Heart left ventricle (tissue), 16 donors: ENCODE results near the gene FTO. TPM values are rescaled to one million over a fixed set of nuclear protein-coding genes. Genes with fewer than 3 reads are reported as not detected.

Source experiments
- ATAC-seq, 4 donors: fragments of 200-7000 bp; cut with Tn5 transposase; one replicate each; pipeline ENCODE4 v1.9.1; 2020 to 2022; ENCODE audit warnings: moderate library complexity in 4 of 4, mild to moderate bottlenecking in 3 of 4, moderate number of reproducible peaks in 1 of 4
- DNase-seq, 5 donors: peaks; one replicate each; pipeline ENCODE4 v3.0.0-alpha.2; 2020
- H3K27ac ChIP-seq, 12 donors: fragments of 200-600 bp; sonication (generic) in 4 of 12; one replicate each; pipeline versions ENCODE4 v1.5.0 to v1.8.0; 2016 to 2022; ENCODE audit warnings: mild to moderate bottlenecking in 2 of 12
- H3K27me3 ChIP-seq, 9 donors: fragments of 200-600 bp; sonication (generic) in 2 of 9; one replicate each; pipeline versions ENCODE4 v1.5.1 to v1.8.0; 2016 to 2022; ENCODE audit warnings: mild to moderate bottlenecking in 3 of 9
- H3K36me3 ChIP-seq, 9 donors: fragments of 200-600 bp; sonication (generic) in 2 of 9; one replicate each; pipeline versions ENCODE4 v1.5.0 to v1.8.0; 2018 to 2022; ENCODE audit warnings: mild to moderate bottlenecking in 2 of 9
- H3K4me1 ChIP-seq, 12 donors: fragments of 200-600 bp; sonication (generic) in 4 of 12; one replicate each; pipeline versions ENCODE4 v1.5.0 to v1.8.0; 2016 to 2022; ENCODE audit warnings: mild to moderate bottlenecking in 3 of 12
- H3K4me3 ChIP-seq, 12 donors: fragments of 200-600 bp; sonication (generic) in 4 of 12; one replicate each; pipeline versions ENCODE4 v1.5.0 to v1.8.0; 2017 to 2022; ENCODE audit warnings: mild to moderate bottlenecking in 9 of 12, moderate library complexity in 4 of 12
- H3K9me3 ChIP-seq, 12 donors: fragments of 200-600 bp; sonication (generic) in 4 of 12; one replicate each; pipeline versions ENCODE4 v1.5.0 to v1.8.0; 2016 to 2022; ENCODE audit warnings: mild to moderate bottlenecking in 1 of 12
- POLR2A ChIP-seq, 2 donors: fragments of 450-650 bp; IDR thresholded peaks; one replicate each; pipeline ENCODE4 v1.6.1; 2017; ENCODE audit warnings: antibody characterized with exemption in 2 of 2, mild to moderate bottlenecking in 2 of 2, moderate library complexity in 2 of 2
- WGBS, 4 donors: extraction: QIAGEN DNeasy Blood & Tissue Kit in 2 of 4; methylation state at CpG; one replicate each; pipeline versions ENCODE4 v1.1.5 to v1.1.7; 2013 to 2018; 5-methylcytosine and 5-hydroxymethylcytosine counted together
- intact Hi-C, 10 donors: fragments of 100-400 bp; cut with DNase I; formaldehyde crosslinking; loops; one replicate each; pipeline versions ENCODE4 v1.11.1 to v1.14.2; 2022
- polyA plus RNA-seq, 2 donors: library from polyadenylated mRNA; stranded (reverse); fragments of 200-250 nt; gene quantifications; one replicate each; pipeline ENCODE4 v1.2.3, GENCODE V29; 2013
- total RNA-seq, 9 donors: library from RNA; depleted of rRNA in 2 of 9; stranded (reverse); fragments of >200 nt in 2 of 9; fragmentation: NEBNext Ultra II Directional in 3 of 9; extraction: Animal tissue kit (Norgen Biotek cat#: 25700) in 3 of 9; gene quantifications; one replicate each; pipeline versions ENCODE4 v1.1.0 to v1.2.4, GENCODE V29; 2016 to 2023
- TF ChIP-seq, protein P1 (sequence below), 12 donors: fragments of 200-600 bp; sonication (generic) in 4 of 12; IDR thresholded peaks; one replicate each; pipeline versions ENCODE4 v1.5.0 to v1.8.0; 2018 to 2022; ENCODE audit warnings: antibody characterized with exemption in 12 of 12, mild to moderate bottlenecking in 5 of 12
- donor health status: ischemic (EF 13 %, LVEDD 7.1; RV severe dilation, severe dysfunction).
- donor health status: healthy with polysubstance abuse.
- donor health status: DM: no; HTN: yes; CAD: no.
- donor health status: DM: no; HTN: no; CAD: no.
- donor health status: ischemic (EF 25% LVEDD 6.9; RV normal size, moderate dysfunction).
- donor health status: ischemic (EF 25% LVEDD 5.7; RV mildly dilated, moderate dysfunction).
- donor health status: healthy.
- donor health status: DM: yes; HTN: yes; CAD: no.
- donor health status: ischemic (EF 35%, LVEDD 5.7; RV mildly dilated, moderate dysfunction).
- donor health status: nonischemic (EF 11% LVEDD 7.7; RV severe dilation, severe dysfunction).
- donor health status: DM: yes; HTN: yes; CAD: no.
- donor health status: PGD.
- donor health status: ischemic (EF 29% LVEDD 5.4; RV normal size, mild dysfunction).
- donor health status: nonischemic (EF 23%, LVEDD 6.1; RV moderate dilation, normal function).

Gene FTO
- total and polyA plus RNA-seq, 11 donors: 11.8 to 105 (median 86.8) TPM

DNA sequence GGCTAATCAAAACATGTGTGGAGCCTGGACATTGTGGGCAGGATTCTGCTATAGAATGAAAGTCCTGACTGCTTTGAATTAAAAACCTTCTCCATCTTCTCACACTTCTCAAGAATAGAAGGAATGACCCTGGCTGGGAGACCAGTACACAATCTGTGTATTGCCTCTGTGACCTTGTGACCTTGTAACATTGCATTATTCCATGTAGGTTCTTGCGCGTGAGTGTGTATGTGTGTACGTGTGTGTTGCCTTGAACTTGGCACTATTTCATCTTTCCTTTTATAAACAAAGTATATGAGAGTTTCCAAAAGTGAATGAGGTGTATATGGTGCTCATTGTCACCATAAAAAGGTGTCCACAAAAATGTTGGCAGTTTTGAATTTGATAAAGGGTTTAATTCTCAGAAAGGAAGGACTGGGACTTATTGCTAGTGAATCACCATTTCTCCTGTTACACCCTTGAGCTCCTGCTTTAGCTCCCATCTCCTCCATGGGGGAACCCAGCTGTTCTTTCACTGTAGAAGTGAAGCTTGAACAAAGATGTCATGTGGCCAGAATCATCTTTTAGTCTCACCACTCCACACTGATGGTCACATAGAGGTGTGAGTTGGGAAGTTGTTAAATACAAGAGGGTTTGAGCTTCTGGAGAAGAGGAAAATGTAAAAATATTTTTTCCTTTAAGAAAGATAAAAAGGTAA lies 244.9 kb downstream of the FTO start:
- Histone ChIP-seq H3K27me3 (no peaks in the 10 kb centered on the region), H3K4me3 (no peak overlapping the region), H3K4me1 (peaks cover 0 to 17% (median 2%) of the 10 kb centered on the region in 12 donors), H3K27ac (no peak overlapping the region), H3K9me3 (no peaks in the 10 kb centered on the region), H3K36me3 (no peaks in the 10 kb centered on the region)
- WGBS, 4 donors: 92 to 95% (median 93%) methylated on average over 3 of the region's 3 CpGs
- ATAC-seq: no peak
- DNase-seq: no peak
- TF ChIP-seq, protein P1, sequence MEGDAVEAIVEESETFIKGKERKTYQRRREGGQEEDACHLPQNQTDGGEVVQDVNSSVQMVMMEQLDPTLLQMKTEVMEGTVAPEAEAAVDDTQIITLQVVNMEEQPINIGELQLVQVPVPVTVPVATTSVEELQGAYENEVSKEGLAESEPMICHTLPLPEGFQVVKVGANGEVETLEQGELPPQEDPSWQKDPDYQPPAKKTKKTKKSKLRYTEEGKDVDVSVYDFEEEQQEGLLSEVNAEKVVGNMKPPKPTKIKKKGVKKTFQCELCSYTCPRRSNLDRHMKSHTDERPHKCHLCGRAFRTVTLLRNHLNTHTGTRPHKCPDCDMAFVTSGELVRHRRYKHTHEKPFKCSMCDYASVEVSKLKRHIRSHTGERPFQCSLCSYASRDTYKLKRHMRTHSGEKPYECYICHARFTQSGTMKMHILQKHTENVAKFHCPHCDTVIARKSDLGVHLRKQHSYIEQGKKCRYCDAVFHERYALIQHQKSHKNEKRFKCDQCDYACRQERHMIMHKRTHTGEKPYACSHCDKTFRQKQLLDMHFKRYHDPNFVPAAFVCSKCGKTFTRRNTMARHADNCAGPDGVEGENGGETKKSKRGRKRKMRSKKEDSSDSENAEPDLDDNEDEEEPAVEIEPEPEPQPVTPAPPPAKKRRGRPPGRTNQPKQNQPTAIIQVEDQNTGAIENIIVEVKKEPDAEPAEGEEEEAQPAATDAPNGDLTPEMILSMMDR (IDR thresholded peaks at IDR 0.05): no peak
- no peak for TF ChIP-seq POLR2A (IDR thresholded peaks at IDR 0.05)
- intact Hi-C loops: loop anchor here in 5 of 10 donors (5.0 to 10.0 kb wide), 8 partner anchors 243 to 1756 kb away; partner anchors contain the start of genes IRX5 (in 2 of the 5) and IRX3 (in 1 of the 5)

DNA sequence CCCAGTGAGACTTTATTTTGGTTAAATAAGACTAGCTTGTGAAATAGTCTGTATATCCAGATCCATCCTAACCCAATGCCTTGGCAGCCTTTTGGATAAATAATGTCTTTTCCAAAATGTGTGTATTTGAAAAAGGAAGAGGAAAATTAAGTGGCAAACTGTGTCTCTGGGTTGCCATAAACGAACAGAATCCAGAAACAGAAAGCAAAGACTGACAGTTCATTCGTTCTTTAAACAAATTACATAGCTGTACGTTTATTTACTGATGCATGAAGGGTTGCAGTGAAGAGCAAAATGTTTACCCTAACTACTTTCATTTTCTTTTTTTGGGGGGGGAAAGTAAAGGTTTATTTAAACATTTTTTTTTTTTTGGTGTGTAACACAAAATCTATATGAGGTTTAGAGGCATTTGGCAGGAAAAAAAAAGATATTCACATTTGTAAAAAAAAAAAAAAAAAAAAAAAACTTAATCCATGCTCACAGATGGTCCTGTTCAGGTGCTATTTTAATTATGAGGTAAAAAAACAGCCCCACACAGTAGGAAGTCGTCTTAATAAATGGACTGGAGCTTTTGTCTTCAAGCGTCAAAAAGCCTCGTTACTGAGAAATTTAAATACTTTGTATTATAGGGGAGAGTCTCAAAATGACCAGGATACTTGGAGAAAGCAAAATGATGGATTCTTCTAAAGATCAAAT lies 245.9 kb downstream of the FTO start:
- Histone ChIP-seq H3K9me3 (no peaks in the 10 kb centered on the region), H3K27ac (no peak overlapping the region), H3K36me3 (no peaks in the 10 kb centered on the region), H3K4me3 (no peak overlapping the region), H3K27me3 (no peaks in the 10 kb centered on the region), H3K4me1 (peaks cover 0 to 17% (median 2%) of the 10 kb centered on the region in 12 donors)
- DNase-seq (no peak), ATAC-seq (no peak)
- intact Hi-C loops: loop anchor here in 5 of 10 donors (5.0 to 10.0 kb wide), 8 partner anchors 242 to 1755 kb away; partner anchors contain the start of genes IRX3 (in 2 of the 5) and IRX5 (in 2 of the 5)
- 80 to 84% (median 83%) methylated on average over 6 of the region's 6 CpGs for WGBS, 4 donors
- TF ChIP-seq, protein P1 (IDR thresholded peaks at IDR 0.05): no peak
- no peak for TF ChIP-seq POLR2A (IDR thresholded peaks at IDR 0.05)

DNA sequence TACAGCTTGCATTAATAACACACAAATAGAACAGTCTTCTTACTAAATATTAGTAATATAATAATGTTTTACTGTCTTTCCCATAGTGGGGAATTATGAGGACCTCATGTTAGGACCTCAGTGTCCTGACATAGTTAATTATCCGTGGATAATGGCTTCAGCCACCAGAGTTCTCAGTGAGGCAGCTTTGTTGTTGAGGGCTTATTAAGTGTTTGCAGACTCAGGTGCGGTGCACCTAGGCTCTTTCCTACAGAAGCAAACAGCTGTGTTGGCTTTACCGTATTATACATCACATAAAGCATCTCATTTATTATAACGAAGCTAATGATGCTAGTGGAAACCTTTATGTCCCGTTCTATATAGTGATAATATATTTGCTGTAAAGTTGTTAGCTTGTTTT lies 246.7 kb downstream of the FTO start:
- Histone ChIP-seq H3K9me3 (no peaks in the 10 kb centered on the region), H3K36me3 (no peaks in the 10 kb centered on the region), H3K4me1 (peaks cover 0 to 17% (median 2%) of the 10 kb centered on the region in 12 donors), H3K27me3 (no peaks in the 10 kb centered on the region), H3K27ac (no peak overlapping the region), H3K4me3 (no peak overlapping the region)
- DNase-seq (no peak), ATAC-seq (no peak)
- TF ChIP-seq, protein P1 (IDR thresholded peaks at IDR 0.05): no peak
- TF ChIP-seq POLR2A (IDR thresholded peaks at IDR 0.05): no peak
- 92 to 97% (median 95%) methylated on average over 5 of the region's 5 CpGs for WGBS, 4 donors
- intact Hi-C loops: loop anchor here in 1 of 10 donors (10.0 kb wide), 1 partner anchor 334 kb away; the partner anchor contains the start of gene IRX3
